Parathyroid adenoma (tissue), 2 donors: ENCODE results near the gene TDRD1.

Experiments
- H2AFZ ChIP-seq: fragments of 300-600 bp; sonication (generic); one replicate; pipeline ENCODE4 v1.7.0; 2017; ENCODE audit warnings: antibody characterized with exemption, mild to moderate bottlenecking
- H3K27ac ChIP-seq: fragments of 300-600 bp; sonication (generic); one replicate; pipeline ENCODE4 v1.7.0; 2017
- H3K27me3 ChIP-seq: fragments of 300-600 bp; sonication (generic); one replicate; pipeline ENCODE4 v1.7.0; 2017; ENCODE audit warnings: low read length; ENCODE audit not compliant: control insufficient read depth, insufficient read depth
- H3K36me3 ChIP-seq: fragments of 300-600 bp; sonication (generic); one replicate; pipeline ENCODE4 v1.7.0; 2017; ENCODE audit warnings: low read length; ENCODE audit not compliant: control insufficient read depth, insufficient read depth
- H3K4me1 ChIP-seq: fragments of 300-600 bp; sonication (generic); one replicate; pipeline ENCODE4 v1.7.0; 2017; ENCODE audit warnings: control low read depth
- H3K4me2 ChIP-seq: fragments of 300-600 bp; sonication (generic); one replicate; pipeline ENCODE4 v1.7.0; 2017; ENCODE audit warnings: low read length
- H3K4me3 ChIP-seq: fragments of 300-600 bp; sonication (generic); one replicate; pipeline ENCODE4 v1.7.0; 2017; ENCODE audit warnings: low read depth, low read length
- H3K79me2 ChIP-seq: fragments of 300-600 bp; sonication (generic); one replicate; pipeline ENCODE4 v1.7.0; 2017; ENCODE audit warnings: control low read depth
- H3K9ac ChIP-seq: fragments of 300-600 bp; sonication (generic); one replicate; pipeline ENCODE4 v1.7.0; 2017; ENCODE audit warnings: mild to moderate bottlenecking
- H3K9me3 ChIP-seq: fragments of 300-600 bp; sonication (generic); one replicate; pipeline ENCODE4 v1.7.0; 2017; ENCODE audit warnings: low read length; ENCODE audit not compliant: control insufficient read depth
- TF ChIP-seq, protein P1 (sequence below): fragments of 300-600 bp; sonication (generic); IDR thresholded peaks from one replicate; pipeline ENCODE4 v1.7.0; 2017; ENCODE audit warnings: antibody characterized with exemption, mild to moderate bottlenecking
- donor health status: primary hyperparathyroidism.

TDRD1 gene

DNA sequence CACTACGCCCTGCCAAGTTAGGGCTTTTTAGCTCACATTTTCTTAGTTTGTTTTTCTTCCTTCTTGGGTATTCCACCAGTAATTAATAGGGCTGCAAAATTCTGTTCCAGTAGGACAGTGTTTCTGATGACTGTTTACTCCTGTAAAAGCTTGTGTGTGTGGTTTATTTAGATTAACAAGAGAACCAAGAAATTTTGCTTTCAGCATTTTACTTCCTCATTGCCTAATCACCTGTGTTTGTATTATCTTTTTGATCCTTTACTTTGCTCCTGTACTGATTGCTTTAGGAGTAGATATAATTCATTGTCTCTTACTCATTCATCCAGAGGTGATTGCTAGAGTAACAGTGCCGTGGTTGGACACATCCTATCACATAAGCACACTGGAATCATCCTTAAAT is 27.7 kb downstream of the TDRD1 start:
- H3K9ac ChIP-seq: no peak overlapping the region
- H3K27me3 ChIP-seq: no peaks in the 10 kb centered on the region
- no peaks in the 10 kb centered on the region for H3K9me3 ChIP-seq
- no peak overlapping the region for H3K27ac ChIP-seq
- H2AFZ ChIP-seq: no peak overlapping the region
- H3K4me3 ChIP-seq: no peak overlapping the region
- H3K79me2 ChIP-seq: no peaks in the 10 kb centered on the region
- no peaks in the 10 kb centered on the region for H3K36me3 ChIP-seq
- H3K4me1 ChIP-seq: no peaks in the 10 kb centered on the region
- TF ChIP-seq, protein P1, sequence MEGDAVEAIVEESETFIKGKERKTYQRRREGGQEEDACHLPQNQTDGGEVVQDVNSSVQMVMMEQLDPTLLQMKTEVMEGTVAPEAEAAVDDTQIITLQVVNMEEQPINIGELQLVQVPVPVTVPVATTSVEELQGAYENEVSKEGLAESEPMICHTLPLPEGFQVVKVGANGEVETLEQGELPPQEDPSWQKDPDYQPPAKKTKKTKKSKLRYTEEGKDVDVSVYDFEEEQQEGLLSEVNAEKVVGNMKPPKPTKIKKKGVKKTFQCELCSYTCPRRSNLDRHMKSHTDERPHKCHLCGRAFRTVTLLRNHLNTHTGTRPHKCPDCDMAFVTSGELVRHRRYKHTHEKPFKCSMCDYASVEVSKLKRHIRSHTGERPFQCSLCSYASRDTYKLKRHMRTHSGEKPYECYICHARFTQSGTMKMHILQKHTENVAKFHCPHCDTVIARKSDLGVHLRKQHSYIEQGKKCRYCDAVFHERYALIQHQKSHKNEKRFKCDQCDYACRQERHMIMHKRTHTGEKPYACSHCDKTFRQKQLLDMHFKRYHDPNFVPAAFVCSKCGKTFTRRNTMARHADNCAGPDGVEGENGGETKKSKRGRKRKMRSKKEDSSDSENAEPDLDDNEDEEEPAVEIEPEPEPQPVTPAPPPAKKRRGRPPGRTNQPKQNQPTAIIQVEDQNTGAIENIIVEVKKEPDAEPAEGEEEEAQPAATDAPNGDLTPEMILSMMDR: no peak
- H3K4me2 ChIP-seq: no peak overlapping the region

DNA sequence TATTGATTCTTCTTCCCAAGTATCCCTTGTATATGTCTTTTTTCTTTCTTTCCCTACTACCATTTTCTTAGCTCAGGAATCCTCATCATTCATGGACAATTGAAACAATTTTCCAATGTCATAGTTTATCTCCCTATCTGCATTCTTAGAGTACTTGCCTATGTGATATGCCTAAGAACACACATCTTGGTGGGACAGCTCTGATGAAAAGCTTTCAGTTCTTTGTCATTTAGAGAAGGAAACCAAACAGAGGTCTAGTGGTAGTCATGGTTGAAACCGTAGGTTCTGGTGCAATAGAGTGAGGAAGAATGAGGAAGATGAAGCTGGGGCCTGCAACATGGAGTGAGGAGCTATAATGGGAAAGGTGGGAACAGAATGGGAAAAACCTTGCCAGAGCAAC is 28.2 kb downstream of the TDRD1 start:
- Histone ChIP-seq H3K36me3 (no peaks in the 10 kb centered on the region), H2AFZ (no peak overlapping the region), H3K9ac (no peak overlapping the region), H3K27me3 (no peaks in the 10 kb centered on the region), H3K27ac (no peak overlapping the region), H3K4me1 (no peaks in the 10 kb centered on the region), H3K4me2 (no peak overlapping the region), H3K4me3 (no peak overlapping the region), H3K79me2 (no peaks in the 10 kb centered on the region), H3K9me3 (no peaks in the 10 kb centered on the region)
- TF ChIP-seq, protein P1: no peak

DNA sequence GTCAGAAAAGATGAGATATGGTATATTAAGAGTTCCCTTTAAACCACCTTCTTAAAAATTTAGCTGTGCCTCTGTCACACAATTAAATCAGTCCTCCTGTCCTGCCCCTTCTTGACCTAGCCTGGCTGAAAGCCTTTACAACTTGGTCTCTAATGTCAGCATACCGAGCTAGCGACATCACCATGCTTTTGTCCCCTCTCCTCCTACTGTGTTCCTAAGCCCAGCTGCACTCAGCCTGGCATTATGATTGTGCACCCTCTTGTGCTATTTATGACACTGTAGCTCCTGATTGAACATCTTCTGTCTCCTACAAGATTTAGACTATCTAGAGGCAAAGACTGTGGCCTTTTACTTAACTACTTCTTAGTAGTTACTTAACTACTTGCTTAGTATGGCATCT is 29.2 kb downstream of the TDRD1 start:
- TF ChIP-seq, protein P1: no peak
- Histone ChIP-seq H3K4me3 (no peak overlapping the region), H3K4me1 (no peaks in the 10 kb centered on the region), H3K27me3 (no peaks in the 10 kb centered on the region), H3K4me2 (no peak overlapping the region), H3K79me2 (no peaks in the 10 kb centered on the region), H3K27ac (no peak overlapping the region), H3K9me3 (no peaks in the 10 kb centered on the region), H3K9ac (no peak overlapping the region), H2AFZ (no peak overlapping the region), H3K36me3 (no peaks in the 10 kb centered on the region)

DNA sequence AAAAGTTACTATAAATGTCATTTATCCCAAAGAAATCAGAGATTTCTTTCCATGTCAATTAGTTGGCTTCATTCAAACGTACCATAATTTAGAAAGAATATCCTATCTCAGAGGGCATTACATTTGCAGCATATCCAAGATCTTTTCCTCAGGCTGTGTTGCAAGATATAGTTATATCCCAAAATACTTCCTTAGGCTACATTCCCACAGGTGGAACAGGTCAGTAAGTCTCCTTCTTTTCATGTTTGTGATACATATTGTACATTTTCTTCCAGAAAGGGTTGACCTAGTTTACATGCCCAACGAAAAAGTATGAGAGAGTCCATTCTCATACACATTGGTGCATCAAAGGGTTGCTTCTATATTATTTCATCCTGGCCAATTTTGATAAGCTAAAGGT is 33.0 kb downstream of the TDRD1 start:
- Histone ChIP-seq H3K79me2 (no peaks in the 10 kb centered on the region), H3K4me1 (no peaks in the 10 kb centered on the region), H3K27me3 (no peaks in the 10 kb centered on the region), H3K27ac (no peak overlapping the region), H2AFZ (no peak overlapping the region), H3K9me3 (no peaks in the 10 kb centered on the region), H3K36me3 (no peaks in the 10 kb centered on the region), H3K9ac (no peak overlapping the region), H3K4me2 (no peak overlapping the region), H3K4me3 (no peak overlapping the region)
- TF ChIP-seq, protein P1: no peak

DNA sequence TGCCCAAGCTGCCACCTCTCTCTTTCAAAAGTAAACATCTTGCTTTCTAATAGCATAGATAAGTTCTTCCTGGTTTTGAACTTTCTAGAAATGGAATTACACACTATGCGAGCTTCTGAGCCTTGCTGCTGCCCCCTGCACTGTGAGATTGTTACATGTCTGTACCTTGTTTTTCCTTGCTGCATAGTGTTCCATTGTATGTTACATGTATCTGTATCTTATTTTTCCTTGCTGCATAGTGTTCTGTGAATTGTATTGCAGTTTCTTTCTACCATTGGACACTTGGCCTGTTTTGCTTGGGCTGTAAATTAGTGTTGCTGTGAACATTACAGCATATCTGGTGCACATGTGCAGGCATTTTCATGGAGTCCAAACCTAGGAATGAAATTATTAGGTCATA is 35.9 kb downstream of the TDRD1 start:
- H3K4me1 ChIP-seq: no peaks in the 10 kb centered on the region
- TF ChIP-seq, protein P1: no peak
- H3K9ac ChIP-seq: no peak overlapping the region
- H3K4me3 ChIP-seq: no peak overlapping the region
- no peaks in the 10 kb centered on the region for H3K79me2 ChIP-seq
- H3K36me3 ChIP-seq: no peaks in the 10 kb centered on the region
- no peak overlapping the region for H3K27ac ChIP-seq
- H3K4me2 ChIP-seq: no peak overlapping the region
- no peak overlapping the region for H2AFZ ChIP-seq
- H3K27me3 ChIP-seq: no peaks in the 10 kb centered on the region
- H3K9me3 ChIP-seq: no peaks in the 10 kb centered on the region
